ENCODE measurements around the gene CENPX. TPM values are rescaled to one million over a fixed set of nuclear protein-coding genes. Genes with fewer than 3 reads are reported as not detected.

Gene CENPX
- total and polyA plus RNA-seq, 2 of the 13 experiments (the other 11 are each of a cell fraction or from before 2014, with no cell fraction given), result 92.7 to 170 TPM

- peak; percentile 83 for TF ChIP-seq ZBTB44 (CRISPR knock-in tag; IDR thresholded peaks at IDR 0.05)
- TF ChIP-seq HINFP (CRISPR knock-in tag; IDR thresholded peaks at IDR 0.05; ENCODE audit: low read depth), result peak; percentile 93; the same call in 1 of the 2 replicates
- TF ChIP-seq POLR2AphosphoS2 (IDR thresholded peaks at IDR 0.05; ENCODE audit: low read depth, low read length), result no peak
- TF ChIP-seq ZSCAN30 (CRISPR knock-in tag; IDR thresholded peaks at IDR 0.05), result peak; percentile 88
- TF ChIP-seq ZNF101 (CRISPR knock-in tag; IDR thresholded peaks at IDR 0.05; ENCODE audit: borderline replicate concordance, low read depth), result peak; percentile 95
- TF ChIP-seq ZHX1 (CRISPR knock-in tag; IDR thresholded peaks at IDR 0.05; ENCODE audit: low read depth), result peak; percentile 98
- TF ChIP-seq ZNF44 (CRISPR knock-in tag; IDR thresholded peaks at IDR 0.05), result peak; percentile 47; the same call in 1 of the 2 replicates
- TF ChIP-seq RNF219 (CRISPR knock-in tag; IDR thresholded peaks at IDR 0.05), result peak; percentile 99
- TF ChIP-seq POGZ (CRISPR knock-in tag; IDR thresholded peaks at IDR 0.05), result peak; percentile 62; the same call in 1 of the 2 replicates
- peak; percentile 99 for TF ChIP-seq TCF7 (IDR thresholded peaks at IDR 0.05; ENCODE audit: low read depth)
- no peak; the same call in 1 of the 2 replicates for TF ChIP-seq ARID3A (IDR thresholded peaks at IDR 0.05; ENCODE audit: low read depth, low read length)
- TF ChIP-seq STAT6 (CRISPR knock-in tag; IDR thresholded peaks at IDR 0.05; ENCODE audit: borderline replicate concordance), result peak; percentile 6; the same call in 1 of the 2 replicates
- TF ChIP-seq ONECUT2 (CRISPR knock-in tag; IDR thresholded peaks at IDR 0.05), result no peak
- TF ChIP-seq PPARG (CRISPR knock-in tag; conservative IDR thresholded peaks at IDR 0.05), result peak; percentile 73
- TF ChIP-seq FOXK2 (IDR thresholded peaks at IDR 0.05), result no peak
Measured at GRCh38 chr17:81992306-81993102, 30.2 kb downstream of the CENPX start (continued).

All from HepG2 (cell line).